HUES6 (cell line): ENCODE measurements around the gene FAM204A.

Source experiments
- H3K27ac ChIP-seq: 2 replicates; pipeline ENCODE4 v1.7.0; 2013; ENCODE audit warnings: low read depth, mild to moderate bottlenecking, low read length, inconsistent platforms
- H3K27me3 ChIP-seq: 2 replicates; pipeline ENCODE4 v1.6.1; 2013; ENCODE audit warnings: low read length; ENCODE audit not compliant: control insufficient read depth, insufficient read depth
- H3K36me3 ChIP-seq: 2 replicates; pipeline ENCODE4 v1.6.1; 2013; ENCODE audit warnings: low read length; ENCODE audit not compliant: control insufficient read depth, insufficient read depth
- H3K4me1 ChIP-seq: 2 replicates; pipeline ENCODE4 v1.6.1; 2013; ENCODE audit warnings: low read length; ENCODE audit not compliant: control insufficient read depth, insufficient read depth
- H3K4me3 ChIP-seq: 2 replicates; pipeline ENCODE4 v1.5.1; 2013; ENCODE audit warnings: low read depth, low read length
- H3K9ac ChIP-seq: one replicate; pipeline ENCODE4 v1.6.1; 2013; ENCODE audit warnings: mild to moderate bottlenecking, low read length
- H3K9me3 ChIP-seq: 2 replicates; pipeline ENCODE4 v1.6.1; 2013; ENCODE audit warnings: low read depth, low read length; ENCODE audit not compliant: control insufficient read depth, insufficient read depth

FAM204A gene

DNA sequence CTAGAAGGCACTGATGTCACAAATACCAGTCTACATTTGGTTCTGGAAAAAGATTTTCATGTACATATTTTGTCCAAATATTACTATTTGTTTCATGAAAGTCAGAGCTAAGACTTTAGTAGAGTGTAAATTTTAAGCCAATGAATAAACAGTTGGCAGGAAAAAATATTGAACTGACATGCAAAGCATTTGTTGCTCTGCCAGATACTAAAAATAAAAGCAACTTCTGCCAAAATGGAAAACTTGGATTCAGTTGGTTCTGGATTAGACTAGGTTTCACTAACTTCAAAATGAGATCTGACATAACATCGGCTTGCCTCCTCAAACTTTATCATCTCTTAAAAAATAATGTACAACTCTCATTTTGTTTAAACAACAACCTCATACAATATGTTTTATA lies 34.9 kb downstream of the FAM204A start:
- Histone ChIP-seq H3K27ac (no peak overlapping the region), H3K9ac (no peak overlapping the region), H3K9me3 (no peaks in the 10 kb centered on the region), H3K36me3 (peaks cover 39% of the 10 kb centered on the region), H3K27me3 (no peaks in the 10 kb centered on the region), H3K4me3 (no peak overlapping the region), H3K4me1 (no peaks in the 10 kb centered on the region)

DNA sequence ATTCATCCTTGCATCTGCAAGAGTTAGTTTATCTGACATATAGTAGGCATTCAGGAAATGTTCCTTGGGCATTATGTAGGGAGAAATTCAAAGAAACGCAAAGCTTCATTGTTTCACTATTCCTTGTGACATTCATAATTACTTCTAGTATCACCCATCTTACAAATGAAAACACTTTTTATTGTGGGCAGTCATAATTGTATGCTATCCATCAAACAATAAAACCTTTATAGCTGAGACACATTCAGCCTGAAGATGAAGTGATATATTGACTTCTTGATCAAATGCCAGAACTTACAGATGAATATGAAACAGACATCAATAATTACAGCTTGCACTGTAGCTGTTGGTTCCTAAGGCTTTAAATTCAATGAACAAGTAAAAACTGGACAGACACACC lies 36.4 kb downstream of the FAM204A start:
- H3K27ac ChIP-seq, result no peak overlapping the region
- no peak overlapping the region for H3K4me3 ChIP-seq
- H3K27me3 ChIP-seq, result no peaks in the 10 kb centered on the region
- H3K4me1 ChIP-seq, result no peaks in the 10 kb centered on the region
- no peak overlapping the region for H3K9ac ChIP-seq
- peaks cover 30% of the 10 kb centered on the region for H3K36me3 ChIP-seq
- H3K9me3 ChIP-seq, result no peaks in the 10 kb centered on the region

DNA sequence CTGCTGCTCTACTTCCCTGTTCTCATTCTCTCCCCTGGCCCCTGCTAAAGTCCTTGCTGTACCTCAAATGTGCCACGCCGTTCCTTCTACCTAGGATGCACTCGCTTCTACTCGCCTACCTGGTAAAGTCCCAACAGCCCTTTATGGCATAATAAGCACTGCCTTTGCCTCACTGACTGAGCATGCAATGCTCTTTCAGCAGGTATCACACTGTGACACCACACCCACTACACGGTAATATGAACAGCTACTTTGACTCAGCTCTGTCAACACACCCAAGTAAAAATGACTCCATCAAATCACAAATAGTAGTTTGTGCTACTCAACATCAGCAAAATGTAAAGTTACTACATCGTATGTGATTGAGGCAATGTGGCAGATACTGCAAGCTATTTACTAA lies 37.6 kb downstream of the FAM204A start:
- Histone ChIP-seq H3K27me3 (no peaks in the 10 kb centered on the region), H3K4me3 (no peak overlapping the region), H3K27ac (no peak overlapping the region), H3K4me1 (no peaks in the 10 kb centered on the region), H3K36me3 (peaks cover 25% of the 10 kb centered on the region), H3K9ac (no peak overlapping the region), H3K9me3 (no peaks in the 10 kb centered on the region)

DNA sequence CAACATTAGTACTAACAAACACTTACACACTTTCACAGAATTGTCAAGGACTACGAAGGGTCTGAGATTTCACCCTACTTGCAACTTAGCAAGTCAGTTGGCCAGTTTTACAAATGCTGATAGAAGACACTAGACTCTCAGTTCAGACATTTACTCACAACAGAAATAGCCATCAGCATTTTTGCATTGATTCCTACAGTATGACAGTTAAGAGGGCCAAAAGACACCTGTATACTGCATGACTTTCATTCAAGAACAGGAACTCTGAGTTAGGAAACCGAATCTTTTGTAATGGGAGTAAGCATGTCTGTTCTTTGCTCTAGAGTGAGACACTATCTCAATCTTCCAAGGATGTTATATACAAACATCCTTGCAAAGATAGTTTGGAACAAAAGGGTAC lies 40.9 kb downstream of the FAM204A start:
- Histone ChIP-seq H3K9me3 (no peaks in the 10 kb centered on the region), H3K27me3 (no peaks in the 10 kb centered on the region), H3K9ac (no peak overlapping the region), H3K36me3 (peaks cover 10% of the 10 kb centered on the region; the same call in 1 of the 2 replicates), H3K4me1 (no peaks in the 10 kb centered on the region), H3K27ac (no peak overlapping the region), H3K4me3 (no peak overlapping the region)

DNA sequence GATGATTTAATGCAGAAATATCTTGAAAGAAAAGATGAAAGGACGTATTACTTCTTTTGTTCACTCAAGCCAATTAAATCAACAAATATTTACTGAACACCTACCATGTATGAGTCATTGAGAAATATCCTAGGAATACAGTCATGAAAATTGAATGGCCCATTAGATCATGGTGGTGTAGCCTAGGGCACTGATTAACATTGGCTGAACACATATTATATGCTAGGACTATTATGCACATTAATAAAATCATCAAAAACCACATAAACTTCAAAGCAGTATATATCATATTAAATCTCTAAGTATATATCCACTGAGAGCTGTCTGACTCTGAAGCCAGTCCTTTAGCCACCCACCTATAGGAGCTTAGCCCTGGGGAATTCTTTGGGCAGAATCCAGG lies 41.8 kb downstream of the FAM204A start:
- H3K36me3 ChIP-seq, result peaks cover 1% of the 10 kb centered on the region; the same call in 1 of the 2 replicates
- H3K4me1 ChIP-seq, result peaks cover under 1% of the 10 kb centered on the region; the same call in 1 of the 2 replicates
- H3K4me3 ChIP-seq, result no peak overlapping the region
- H3K27me3 ChIP-seq, result no peaks in the 10 kb centered on the region
- no peak overlapping the region for H3K9ac ChIP-seq
- H3K27ac ChIP-seq, result no peak overlapping the region
- H3K9me3 ChIP-seq, result no peaks in the 10 kb centered on the region

DNA sequence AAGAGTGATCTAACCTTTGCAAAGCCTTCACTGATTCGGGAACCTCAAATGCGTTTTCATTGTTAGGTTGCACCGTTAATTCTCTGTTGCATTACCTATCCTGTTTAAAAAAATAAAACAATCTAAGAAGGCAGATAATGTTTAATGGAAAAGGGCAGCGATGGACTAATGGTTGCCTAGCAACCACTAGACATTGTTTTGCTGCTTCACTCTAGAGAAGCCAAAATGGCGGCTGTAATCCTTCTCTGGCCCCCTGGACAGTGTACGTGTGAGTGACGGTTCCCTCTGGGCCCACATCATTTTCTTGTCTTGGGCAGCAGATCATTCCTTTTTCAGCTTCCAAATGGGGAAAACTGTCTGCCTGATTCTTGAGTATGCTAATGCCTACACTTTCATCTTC lies 43.3 kb downstream of the FAM204A start:
- Histone ChIP-seq H3K4me3 (no peak overlapping the region), H3K27me3 (no peaks in the 10 kb centered on the region), H3K4me1 (peaks cover 7% of the 10 kb centered on the region; the same call in 1 of the 2 replicates), H3K36me3 (no peaks in the 10 kb centered on the region), H3K9me3 (no peaks in the 10 kb centered on the region), H3K9ac (no peak overlapping the region), H3K27ac (no peak overlapping the region)

DNA sequence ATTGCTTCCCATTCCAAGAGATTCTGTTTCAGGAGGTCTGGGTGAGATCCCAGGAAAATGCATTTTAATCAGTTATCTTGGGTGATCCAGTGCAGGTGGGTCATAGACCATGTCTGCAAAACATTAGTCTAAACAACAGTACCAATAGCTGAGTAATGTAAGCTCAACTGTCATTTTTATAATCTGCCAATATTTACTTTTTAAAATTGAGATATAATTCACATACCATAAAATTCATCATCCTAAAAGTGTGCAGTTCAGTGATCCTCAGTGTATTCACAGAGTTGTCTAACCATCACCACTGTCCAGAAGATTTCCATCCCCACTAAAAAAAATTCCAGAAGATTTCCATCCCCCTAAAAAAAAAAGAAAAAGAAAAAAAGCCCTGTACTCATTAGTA lies 51.0 kb downstream of the FAM204A start:
- H3K9me3 ChIP-seq, result no peaks in the 10 kb centered on the region
- H3K4me3 ChIP-seq, result no peak overlapping the region
- no peak overlapping the region for H3K27ac ChIP-seq
- no peaks in the 10 kb centered on the region for H3K27me3 ChIP-seq
- H3K36me3 ChIP-seq, result no peaks in the 10 kb centered on the region
- peaks cover 13% of the 10 kb centered on the region for H3K4me1 ChIP-seq
- H3K9ac ChIP-seq, result no peak overlapping the region

DNA sequence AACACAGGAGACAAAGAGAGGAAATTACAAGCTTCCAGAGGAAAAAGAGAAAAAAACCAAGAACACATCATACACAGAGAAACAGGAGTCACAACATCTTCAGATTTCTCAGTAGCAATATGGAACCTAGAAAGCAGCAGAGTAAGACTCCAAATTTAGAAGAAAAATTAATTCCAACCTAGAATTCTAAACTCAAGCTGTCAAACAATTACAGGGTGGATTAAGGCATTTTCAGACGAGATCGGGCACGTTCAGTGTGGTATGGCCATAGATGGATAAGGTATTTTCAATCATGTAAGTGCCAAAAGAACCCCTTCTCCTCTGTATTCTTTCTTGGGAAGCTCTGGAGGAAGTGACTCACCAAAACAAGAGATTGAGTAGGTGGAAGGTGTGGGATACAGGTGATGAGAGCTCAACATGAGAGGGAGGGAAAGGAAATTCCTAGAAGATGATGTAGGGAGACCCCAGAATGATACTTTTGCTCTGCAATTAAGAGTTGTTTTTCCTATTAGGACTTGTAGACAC lies 51.6 kb downstream of the FAM204A start:
- H3K9ac ChIP-seq, result no peak overlapping the region
- H3K9me3 ChIP-seq, result no peaks in the 10 kb centered on the region
- H3K27ac ChIP-seq, result no peak overlapping the region
- H3K36me3 ChIP-seq, result no peaks in the 10 kb centered on the region
- H3K4me3 ChIP-seq, result no peak overlapping the region
- no peaks in the 10 kb centered on the region for H3K27me3 ChIP-seq
- H3K4me1 ChIP-seq, result peaks cover 18% of the 10 kb centered on the region

DNA sequence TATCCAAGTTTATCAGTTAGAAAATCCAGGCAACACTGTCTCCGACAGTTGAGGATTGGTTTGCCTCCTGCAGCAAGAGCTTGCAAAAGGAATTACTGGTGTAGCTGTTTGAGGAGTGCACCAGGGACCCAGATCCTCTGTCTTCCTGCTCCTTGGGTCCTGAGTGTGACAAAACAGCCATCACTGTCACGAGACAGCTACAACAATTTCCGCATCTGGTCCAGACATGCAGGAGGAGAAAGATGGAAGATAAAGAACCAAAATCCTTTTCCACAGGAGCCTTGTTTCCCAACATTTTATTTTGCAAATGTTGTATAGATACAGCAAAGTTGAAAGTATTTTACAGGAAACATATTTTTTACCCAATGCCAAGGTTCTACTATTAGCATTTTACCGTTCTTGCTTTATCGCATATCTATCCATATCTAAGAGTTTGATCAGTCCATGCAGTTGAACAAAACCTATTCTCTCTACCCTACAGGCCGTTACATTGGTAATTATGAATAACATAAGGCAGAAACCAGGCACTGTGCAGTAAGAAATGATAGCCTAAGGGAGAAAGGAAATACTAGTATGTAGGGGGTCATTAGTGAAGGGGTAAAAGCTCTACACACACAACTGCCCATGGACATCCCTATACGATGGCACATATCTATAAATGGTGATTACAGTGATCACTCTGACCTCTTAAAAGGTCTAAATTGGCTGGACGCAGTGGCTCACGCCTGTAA lies 54.9 kb downstream of the FAM204A start:
- no peak overlapping the region for H3K4me3 ChIP-seq
- no peaks in the 10 kb centered on the region for H3K27me3 ChIP-seq
- no peaks in the 10 kb centered on the region for H3K36me3 ChIP-seq
- H3K4me1 ChIP-seq, result peaks cover 11% of the 10 kb centered on the region
- H3K9ac ChIP-seq, result no peak overlapping the region
- H3K9me3 ChIP-seq, result no peaks in the 10 kb centered on the region
- no peak overlapping the region for H3K27ac ChIP-seq

DNA sequence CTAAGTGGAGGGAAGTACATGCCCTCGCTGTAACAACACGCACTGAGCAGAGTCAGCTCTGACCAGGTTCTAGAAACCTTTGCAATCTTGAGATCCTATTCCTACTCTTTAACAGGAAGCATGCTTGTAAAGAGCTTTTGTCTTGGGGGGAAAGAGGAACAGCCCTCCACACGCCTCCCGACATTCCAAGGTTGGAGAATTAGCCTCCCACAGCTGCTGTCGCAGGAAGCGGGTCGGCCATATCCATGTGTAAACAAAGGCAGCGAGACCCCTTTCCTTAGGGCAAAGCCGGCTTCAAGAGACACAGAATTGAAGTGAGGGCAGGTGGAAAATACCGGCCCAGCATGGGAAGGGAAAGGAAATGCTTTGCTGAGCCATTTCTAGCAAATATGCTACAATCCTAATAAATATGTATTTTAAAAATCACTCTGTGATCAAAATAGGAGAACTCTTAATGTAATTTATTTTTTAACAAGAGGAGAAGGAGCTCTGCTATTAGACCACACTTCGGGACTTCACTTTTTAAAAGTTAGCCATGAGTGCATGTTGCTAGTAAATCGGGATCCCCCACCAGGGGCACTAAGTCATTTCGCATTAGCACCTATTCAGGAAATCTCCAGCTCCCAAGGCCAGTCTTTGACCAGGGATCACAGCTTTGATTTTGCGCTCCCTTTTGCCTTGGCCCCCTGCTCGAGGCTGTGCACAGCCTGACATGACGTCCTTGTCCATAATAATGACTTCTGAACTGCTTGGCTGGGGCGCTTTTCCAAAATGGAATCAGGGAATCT lies 55.9 kb downstream of the FAM204A start:
- H3K27me3 ChIP-seq, result no peaks in the 10 kb centered on the region
- H3K9me3 ChIP-seq, result no peaks in the 10 kb centered on the region
- no peak overlapping the region for H3K27ac ChIP-seq
- no peak overlapping the region for H3K4me3 ChIP-seq
- no peaks in the 10 kb centered on the region for H3K36me3 ChIP-seq
- H3K9ac ChIP-seq, result no peak overlapping the region
- peaks cover 11% of the 10 kb centered on the region for H3K4me1 ChIP-seq

DNA sequence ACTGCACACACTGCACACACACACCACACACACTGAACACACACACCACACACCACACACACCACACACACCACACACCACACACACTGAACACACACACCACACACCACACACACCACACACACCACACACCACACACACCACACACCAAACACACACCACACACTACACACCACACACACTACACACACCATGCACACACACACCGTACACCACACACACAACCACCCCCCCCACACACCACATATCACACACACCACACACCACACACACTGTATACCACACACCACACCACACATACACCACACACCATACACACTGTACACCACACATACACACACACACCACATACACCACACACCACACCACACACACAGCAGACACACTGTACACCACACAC lies 59.5 kb downstream of the FAM204A start:
- H3K4me3 ChIP-seq, result no peak overlapping the region

More for the DNA sequence above, 59.5 kb downstream of the FAM204A start:
- no peaks in the 10 kb centered on the region for H3K27me3 ChIP-seq
- H3K36me3 ChIP-seq, result no peaks in the 10 kb centered on the region
- H3K9me3 ChIP-seq, result peaks cover 7% of the 10 kb centered on the region; the same call in 1 of the 2 replicates
- H3K9ac ChIP-seq, result no peak overlapping the region
- H3K4me1 ChIP-seq, result peaks cover 11% of the 10 kb centered on the region
- H3K27ac ChIP-seq, result no peak overlapping the region
